Naive B cell (primary cell): ENCODE data around the gene SIT1. TPM values are rescaled to one million over a fixed set of nuclear protein-coding genes. Genes with fewer than 3 reads are reported as not detected.
A peak's percentile ranks its signal among the peaks of the same experiment; 100 is the strongest.
"Not testable (repeated sequence)": the region's sequence is repeated elsewhere in the genome, so short reads cannot be mapped to it uniquely, and the experiment has no call there.

ENCODE experiments used
- ATAC-seq, 2 donors: fragments of 150-1000 bp; cut with Tn5 transposase; 2 replicates each; pipeline ENCODE4 v1.10.0; 2021; ENCODE audit warnings: low read depth in 2 of 2, mild to moderate bottlenecking in 2 of 2, moderate library complexity in 2 of 2
- DNase-seq: peaks from one replicate; pipeline ENCODE4 v3.0.0; 2022
- H3K27ac Mint-ChIP-seq, 6 donors: one replicate each; pipeline ENCODE4 v1.8.0; 2020 to 2022; ENCODE audit warnings: mild to moderate bottlenecking in 6 of 6, mixed read lengths in 6 of 6, moderate library complexity in 5 of 6, inconsistent platforms in 2 of 6
- H3K27me3 Mint-ChIP-seq, 3 donors: one replicate each; pipeline ENCODE4 v1.8.0; 2021 to 2022; ENCODE audit warnings: mixed read lengths in 3 of 3, mild to moderate bottlenecking in 1 of 3
- H3K36me3 Mint-ChIP-seq, 2 donors: one replicate each; pipeline ENCODE4 v1.8.0; 2020 to 2022; ENCODE audit warnings: mixed read lengths in 2 of 2, inconsistent platforms in 1 of 2, mild to moderate bottlenecking in 1 of 2
- H3K4me1 Mint-ChIP-seq, 3 donors: one replicate each; pipeline ENCODE4 v1.8.0; 2020 to 2022; ENCODE audit warnings: mixed read lengths in 3 of 3, inconsistent platforms in 1 of 3, mild to moderate bottlenecking in 1 of 3, moderate library complexity in 1 of 3
- H3K4me3 Mint-ChIP-seq, 8 donors: one replicate each; pipeline ENCODE4 v1.8.0; 2020 to 2022; ENCODE audit warnings: mild to moderate bottlenecking in 8 of 8, mixed read lengths in 8 of 8, moderate library complexity in 8 of 8, inconsistent platforms in 2 of 8
- H3K9me3 Mint-ChIP-seq, 7 donors: one replicate each; pipeline ENCODE4 v1.8.0; 2020 to 2022; ENCODE audit warnings: mixed read lengths in 7 of 7, mild to moderate bottlenecking in 5 of 7, inconsistent platforms in 2 of 7, moderate library complexity in 1 of 7
- polyA plus RNA-seq, 6 donors: library from polyadenylated mRNA; unstranded; fragments of 300-500 nt; fragmentation: Illumina TruSeq; gene quantifications; one replicate each; pipeline ENCODE4 v1.2.3, GENCODE V29; 2021; ENCODE audit warnings: low read depth in 6 of 6

Gene SIT1
- polyA plus RNA-seq, 6 donors from 2014 or later, result 56.8 to 107 (median 73.5) TPM

- H3K36me3 Mint-ChIP-seq, ATAC-seq, DNase-seq, H3K27me3 Mint-ChIP-seq, H3K9me3 Mint-ChIP-seq: not testable (repeated sequence)
- Mint-ChIP-seq H3K4me3 (peak overlapping the region; percentile 54 to 90 (median 76)), H3K27ac (peak overlapping the region; percentile 90 to 99 (median 95)), H3K4me1 (peaks cover 69 to 88% (median 84%) of the 10 kb centered on the region in 3 donors)
These were observed 13.9 kb downstream of the SIT1 start for GRCh38 chr9:35636877-35637246.

DNA sequence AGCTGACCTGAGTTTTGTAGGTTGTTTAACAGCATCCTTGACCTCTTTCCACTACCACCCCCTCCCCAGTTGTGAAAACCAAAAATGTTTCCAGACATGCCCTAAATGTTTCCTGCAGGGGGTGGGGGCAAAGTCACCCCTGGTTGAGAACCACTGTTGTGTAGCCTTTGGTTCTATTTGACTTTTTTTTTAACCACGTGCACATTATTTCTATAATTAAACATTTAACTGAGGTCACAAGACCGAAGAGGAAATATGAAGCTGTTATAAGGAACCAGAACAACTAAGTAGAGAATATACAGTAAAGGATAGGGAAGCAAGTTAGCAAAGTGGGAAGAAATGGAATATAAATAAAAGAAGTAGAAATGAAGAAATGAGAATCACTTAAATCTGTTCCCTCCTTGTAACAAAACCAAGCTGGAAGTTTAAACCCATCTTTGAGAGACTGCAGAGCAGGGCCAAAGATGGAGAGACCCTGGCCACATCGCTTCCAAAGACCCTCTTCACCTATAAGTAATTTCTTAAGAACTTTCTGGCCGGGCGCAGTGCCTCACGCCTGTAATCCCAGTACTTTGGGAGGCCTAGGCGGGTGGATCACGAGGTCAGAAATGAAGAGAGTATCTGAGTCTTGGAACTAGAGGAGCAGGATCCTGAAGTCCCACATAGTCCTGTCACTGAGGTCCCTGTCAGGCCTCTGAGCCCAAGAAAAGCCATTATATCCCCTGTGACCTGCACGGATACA is 14.4 kb downstream of the SIT1 start:
- Mint-ChIP-seq H3K9me3 (peaks cover 0 to 6% (median 0%) of the 10 kb centered on the region in 7 donors), H3K27ac (peak overlapping the region; percentile 90 to 99 (median 95)), H3K36me3 (peaks cover 0 to 8% of the 10 kb centered on the region in 2 donors), H3K27me3 (no peaks in the 10 kb centered on the region), H3K4me3 (peak overlapping the region; percentile 67 to 90 (median 76)), H3K4me1 (peaks cover 64 to 83% (median 79%) of the 10 kb centered on the region in 3 donors)
- peak; percentile 78 to 83 for ATAC-seq
- DNase-seq, result peak; percentile 74

DNA sequence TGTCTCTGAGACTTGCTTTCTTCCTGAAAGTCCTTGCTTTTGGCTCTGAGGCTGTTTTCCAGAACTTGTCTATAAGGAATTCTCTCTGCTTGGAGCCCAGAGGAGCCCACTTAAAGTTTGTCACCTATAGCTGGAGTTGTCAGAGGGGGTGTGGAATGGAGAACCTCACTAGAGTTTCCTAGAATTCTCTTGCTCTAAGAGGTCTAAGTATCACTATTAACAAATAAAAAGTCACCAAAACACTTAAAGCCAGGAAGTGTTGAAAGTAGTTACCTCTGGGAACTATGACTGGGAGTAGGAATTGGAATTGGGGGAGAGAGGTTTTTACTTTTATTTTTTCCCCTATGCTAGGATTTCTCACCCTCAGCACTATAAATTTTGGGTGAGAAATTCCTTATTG is 15.0 kb downstream of the SIT1 start:
- peaks cover 60 to 77% (median 73%) of the 10 kb centered on the region in 3 donors for H3K4me1 Mint-ChIP-seq
- peaks cover 0 to 6% (median 0%) of the 10 kb centered on the region in 7 donors for H3K9me3 Mint-ChIP-seq
- DNase-seq, result no peak
- H3K27ac Mint-ChIP-seq, result peak overlapping the region; percentile 90 to 99 (median 95)
- H3K4me3 Mint-ChIP-seq, result peak overlapping the region; percentile 67 to 90 (median 76)
- H3K36me3 Mint-ChIP-seq, result peaks cover 0 to 7% of the 10 kb centered on the region in 2 donors
- ATAC-seq, result no peak
- no peaks in the 10 kb centered on the region for H3K27me3 Mint-ChIP-seq

- Mint-ChIP-seq H3K27ac (peak overlapping the region in 3 of 6 donors; percentile 20 to 77 (median 36)), H3K9me3 (no peaks in the 10 kb centered on the region), H3K36me3 (no peaks in the 10 kb centered on the region), H3K4me1 (peaks cover 31 to 65% (median 50%) of the 10 kb centered on the region in 3 donors), H3K4me3 (no peak overlapping the region), H3K27me3 (no peaks in the 10 kb centered on the region)
- ATAC-seq (no peak), DNase-seq (no peak)
These were observed 21.1 kb downstream of the SIT1 start for GRCh38 chr9:35629597-35629996.

DNA sequence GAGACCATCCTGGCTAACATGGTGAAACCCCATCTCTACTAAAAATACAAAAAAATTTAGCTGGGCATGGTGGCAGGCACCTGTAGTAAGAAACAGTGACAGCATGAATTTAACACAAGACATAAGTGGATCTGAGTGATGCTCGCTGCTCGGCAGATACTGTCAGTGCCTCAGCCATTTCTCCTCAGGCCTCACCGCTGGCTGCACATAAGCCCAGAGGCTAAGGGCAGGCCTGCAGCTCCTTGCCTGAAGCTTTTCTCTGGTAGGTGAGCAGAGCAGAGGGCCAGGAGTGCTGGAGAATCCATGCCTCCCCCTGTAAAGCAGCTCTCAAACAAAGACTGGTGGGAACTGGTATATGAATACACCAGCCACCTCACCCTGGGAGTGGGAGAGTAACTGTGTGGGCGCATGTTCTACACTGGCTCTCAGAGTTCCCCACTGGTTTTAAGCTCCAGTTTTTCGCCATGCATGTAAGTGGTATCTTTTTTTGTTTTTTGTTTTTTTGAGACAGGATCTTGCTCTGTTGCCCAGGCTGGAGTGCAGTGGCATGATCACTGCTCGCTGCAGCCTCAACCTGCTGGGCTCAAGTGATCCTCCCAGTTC is 22.2 kb downstream of the SIT1 start:
- H3K4me1 Mint-ChIP-seq, result peaks cover 21 to 59% (median 42%) of the 10 kb centered on the region in 3 donors
- no peaks in the 10 kb centered on the region for H3K36me3 Mint-ChIP-seq
- DNase-seq (no peak), ATAC-seq (no peak)
- no peak overlapping the region for H3K4me3 Mint-ChIP-seq
- H3K27me3 Mint-ChIP-seq, result no peaks in the 10 kb centered on the region
- H3K9me3 Mint-ChIP-seq, result no peaks in the 10 kb centered on the region
- H3K27ac Mint-ChIP-seq, result peak overlapping the region in 1 of 6 donors; percentile 33

DNA sequence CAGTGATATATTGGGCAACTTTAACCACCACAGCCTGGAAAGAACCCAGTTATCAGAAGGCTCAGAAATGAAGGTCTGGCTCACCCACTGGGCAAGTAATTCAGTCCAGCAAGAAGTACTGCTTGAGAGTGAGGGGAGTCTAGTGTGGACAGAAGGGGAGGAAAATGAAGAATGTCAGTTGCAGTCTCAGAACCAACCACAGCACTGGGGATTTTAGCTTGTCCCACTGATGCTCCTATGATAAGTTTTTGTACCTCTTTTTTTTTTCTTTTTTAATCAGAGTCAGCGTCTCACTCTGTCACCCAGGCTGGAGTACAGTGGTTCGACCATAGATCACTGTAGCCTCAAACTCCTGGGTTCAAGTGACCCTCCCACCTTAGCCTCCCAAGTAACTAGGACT is 23.2 kb downstream of the SIT1 start:
- ATAC-seq, result peak in 1 of 2 donors; percentile 30
- H3K9me3 Mint-ChIP-seq, result no peaks in the 10 kb centered on the region
- peak overlapping the region in 3 of 8 donors; percentile 9 to 76 (median 71) for H3K4me3 Mint-ChIP-seq
- H3K27ac Mint-ChIP-seq, result peak overlapping the region; percentile 12 to 80 (median 70)
- no peak for DNase-seq
- H3K4me1 Mint-ChIP-seq, result peaks cover 18 to 54% (median 38%) of the 10 kb centered on the region in 3 donors
- H3K27me3 Mint-ChIP-seq, result no peaks in the 10 kb centered on the region
- no peaks in the 10 kb centered on the region for H3K36me3 Mint-ChIP-seq

- no peaks in the 10 kb centered on the region for H3K27me3 Mint-ChIP-seq
- peak overlapping the region; percentile 93 to 99 (median 98) for H3K27ac Mint-ChIP-seq
- H3K9me3 Mint-ChIP-seq, result peaks cover 0 to 2% (median 0%) of the 10 kb centered on the region in 7 donors
- peaks cover 1 to 28% of the 10 kb centered on the region in 2 donors for H3K36me3 Mint-ChIP-seq
- ATAC-seq (peak; percentile 60 to 61), DNase-seq (no peak)
- H3K4me3 Mint-ChIP-seq, result peak overlapping the region; percentile 86 to 100 (median 98)
- H3K4me1 Mint-ChIP-seq, result peaks cover 67 to 81% (median 78%) of the 10 kb centered on the region in 3 donors
These were observed 31.0 kb downstream of the SIT1 start for GRCh38 chr9:35619800-35620158.

DNA sequence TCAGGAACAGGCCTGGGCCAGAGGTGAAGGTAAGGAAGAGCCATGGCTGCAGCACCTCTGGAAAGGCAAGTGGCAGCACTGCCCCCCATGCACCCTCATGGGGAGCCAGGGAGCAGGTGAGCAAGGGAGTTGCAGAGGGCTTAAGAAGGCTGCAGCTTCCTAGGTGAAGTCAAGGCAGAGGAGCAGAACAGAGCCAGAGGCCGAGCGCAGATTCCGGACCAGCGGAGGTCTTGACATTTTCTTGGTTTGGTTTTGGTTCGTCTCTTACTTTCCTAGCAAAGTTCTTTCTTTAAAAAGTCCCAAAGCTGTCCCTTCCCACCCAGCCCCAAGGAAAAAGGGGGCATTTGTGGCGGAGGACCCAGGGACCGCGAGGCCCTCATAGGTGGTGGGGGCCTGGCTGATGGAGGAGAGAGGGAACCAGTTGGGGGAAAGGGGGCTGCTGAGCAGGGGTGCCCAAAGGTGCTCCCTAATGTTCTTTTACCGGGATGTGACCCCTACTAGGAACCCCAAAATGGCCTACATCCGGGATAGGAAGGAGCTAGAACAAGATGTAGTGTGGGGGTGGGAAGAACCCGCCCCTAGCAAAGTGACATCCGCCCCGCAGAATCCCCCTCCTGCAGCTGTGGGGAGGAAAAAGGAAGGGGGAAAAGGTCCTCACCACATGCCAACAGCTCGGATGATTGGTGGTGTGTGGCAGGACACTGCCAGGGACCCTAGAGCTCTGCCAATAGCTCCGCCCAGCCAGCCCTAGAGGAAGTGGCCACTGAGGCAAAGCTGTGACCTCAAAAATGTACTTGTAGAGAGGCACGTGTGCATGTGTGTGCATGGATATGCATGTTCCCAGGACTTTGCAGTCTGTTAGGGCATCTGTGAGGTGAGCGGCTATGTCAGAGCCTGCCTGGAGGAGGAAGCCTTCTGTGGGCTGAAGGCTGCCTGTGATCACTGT is 31.6 kb downstream of the SIT1 start:
- no peaks in the 10 kb centered on the region for H3K27me3 Mint-ChIP-seq
- peaks cover 0 to 2% (median 0%) of the 10 kb centered on the region in 7 donors for H3K9me3 Mint-ChIP-seq
- peaks cover 8 to 34% of the 10 kb centered on the region in 2 donors for H3K36me3 Mint-ChIP-seq
- peak overlapping the region; percentile 86 to 100 (median 98) for H3K4me3 Mint-ChIP-seq
- ATAC-seq, result peak; percentile 57 to 64
- peaks cover 74 to 83% (median 78%) of the 10 kb centered on the region in 3 donors for H3K4me1 Mint-ChIP-seq
- DNase-seq, result peak; percentile 86
- peak overlapping the region; percentile 93 to 99 (median 98) for H3K27ac Mint-ChIP-seq

DNA sequence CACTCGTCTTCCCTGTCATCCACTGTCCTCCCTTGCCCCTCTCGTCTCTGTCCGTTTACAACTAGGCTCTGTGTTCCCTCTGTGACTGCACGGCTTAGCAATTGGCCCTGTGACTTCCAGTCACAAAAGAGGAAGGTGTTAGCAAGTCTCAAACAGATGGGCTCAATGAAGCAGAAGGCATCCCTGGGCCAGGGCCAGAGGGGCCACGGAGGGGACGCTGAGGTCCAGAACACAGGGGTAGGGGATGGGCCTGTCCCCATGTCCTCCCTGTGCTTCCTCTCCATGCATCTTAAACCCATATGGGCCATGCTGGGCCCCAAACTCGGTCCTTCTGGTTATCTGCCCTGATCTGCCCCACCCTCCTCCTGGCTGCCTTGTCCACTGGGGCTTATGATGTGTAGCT is 32.4 kb downstream of the SIT1 start, which contains the start of gene CD72:
Gene CD72 (minus strand): TSS at position 89 of the 403 bp plus-strand sequence. CDS start 110 bp downstream, outside the sequence.
- DNase-seq, result peak; percentile 80
- Mint-ChIP-seq H3K36me3 (peaks cover 11 to 42% of the 10 kb centered on the region in 2 donors), H3K27me3 (no peaks in the 10 kb centered on the region), H3K4me1 (peaks cover 79 to 91% (median 86%) of the 10 kb centered on the region in 3 donors), H3K27ac (peak within 1 kb of the TSS; percentile 93 to 99 (median 98)), H3K4me3 (peak within 1 kb of the TSS; percentile 86 to 100 (median 98)), H3K9me3 (peaks cover 0 to 2% (median 0%) of the 10 kb centered on the region in 7 donors)
- ATAC-seq, result peak; percentile 48 to 57

DNA sequence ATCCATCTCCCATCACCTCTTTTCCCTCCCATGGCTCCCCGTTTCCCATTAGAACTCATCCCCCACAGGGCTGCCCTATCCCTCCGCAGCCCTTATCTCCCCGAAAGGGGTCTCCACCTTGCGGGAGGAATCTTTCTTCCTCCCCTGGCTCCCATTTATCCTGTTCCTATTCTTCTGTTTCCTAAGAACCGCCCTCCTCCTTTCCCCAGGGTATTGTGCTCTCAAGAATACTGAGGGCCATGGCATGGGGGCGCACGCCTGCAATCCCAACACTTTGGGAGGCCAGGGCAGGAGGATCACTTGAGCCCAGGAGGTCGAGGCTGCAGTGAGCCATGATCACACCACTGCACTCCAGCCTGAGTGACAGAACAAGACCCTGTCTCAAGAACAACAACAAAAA is 33.2 kb downstream of the SIT1 start:
- H3K4me1 Mint-ChIP-seq, result peaks cover 87 to 98% (median 91%) of the 10 kb centered on the region in 3 donors
- H3K4me3 Mint-ChIP-seq, result peak overlapping the region; percentile 86 to 100 (median 98)
- H3K9me3 Mint-ChIP-seq, result peaks cover 0 to 2% (median 0%) of the 10 kb centered on the region in 7 donors
- no peaks in the 10 kb centered on the region for H3K27me3 Mint-ChIP-seq
- DNase-seq (no peak), ATAC-seq (no peak)
- H3K27ac Mint-ChIP-seq, result peak overlapping the region; percentile 93 to 99 (median 98)
- H3K36me3 Mint-ChIP-seq, result peaks cover 18 to 50% of the 10 kb centered on the region in 2 donors

- Mint-ChIP-seq H3K27ac (peak overlapping the region; percentile 93 to 99 (median 98)), H3K9me3 (peaks cover 0 to 2% (median 0%) of the 10 kb centered on the region in 7 donors), H3K36me3 (peaks cover 19 to 52% of the 10 kb centered on the region in 2 donors)
These were observed 33.9 kb downstream of the SIT1 start for GRCh38 chr9:35616681-35617459.

More at GRCh38 chr9:35616681-35617459, 33.9 kb downstream of the SIT1 start:
- no peaks in the 10 kb centered on the region for H3K27me3 Mint-ChIP-seq
- peak overlapping the region; percentile 86 to 100 (median 98) for H3K4me3 Mint-ChIP-seq
- peak; percentile 18 to 23 for ATAC-seq
- H3K4me1 Mint-ChIP-seq, result peaks cover 86 to 100% (median 91%) of the 10 kb centered on the region in 3 donors
- peak; percentile 71 for DNase-seq
